Activated CD4-positive, alpha-beta memory T cell treated with anti-CD3 and anti-CD28 coated beads, Interleukin-2, amount 10 ng/mL, durations not matched to agents 7 days and 5 days (primary cell): ENCODE results near the gene COX5B. TPM values are rescaled to one million over a fixed set of nuclear protein-coding genes. Genes with fewer than 3 reads are reported as not detected.
"Not testable (repeated sequence)": the region's sequence is repeated elsewhere in the genome, so short reads cannot be mapped to it uniquely, and the experiment has no call there.

Experiments
- CTCF ChIA-PET: fragments of 350-600 bp; sonication (Branson Sonifier 250); formaldehyde crosslinking; loops from one replicate; lab custom pipeline; 2021; ENCODE audit warnings: antibody characterized with exemption, inconsistent platforms; lab: Charles Lee
- POLR2A ChIA-PET: fragments of 350-600 bp; sonication (Branson Sonifier 250); formaldehyde crosslinking; loops from one replicate; lab custom pipeline; 2021; ENCODE audit warnings: antibody characterized with exemption; lab: Charles Lee
- DNase-seq: peaks from one replicate; pipeline ENCODE4 v3.0.0-alpha.2; 2020
- H3K27ac Mint-ChIP-seq: one replicate; pipeline ENCODE4 v1.8.0; 2021; ENCODE audit warnings: mild to moderate bottlenecking, mixed read lengths
- H3K27me3 Mint-ChIP-seq: one replicate; pipeline ENCODE4 v1.8.0; 2021; ENCODE audit warnings: mixed read lengths
- H3K36me3 Mint-ChIP-seq: one replicate; pipeline ENCODE4 v1.8.0; 2021; ENCODE audit warnings: low read depth, mixed read lengths
- H3K4me1 Mint-ChIP-seq: one replicate; pipeline ENCODE4 v1.8.0; 2021; ENCODE audit warnings: mixed read lengths
- H3K4me3 Mint-ChIP-seq: one replicate; pipeline ENCODE4 v1.8.0; 2021; ENCODE audit warnings: mild to moderate bottlenecking, mixed read lengths
- H3K9me3 Mint-ChIP-seq: one replicate; pipeline ENCODE4 v1.8.0; 2021; ENCODE audit warnings: mixed read lengths
- total RNA-seq, 2 experiments: library from RNA; stranded (reverse); gene quantifications; one replicate each; pipeline ENCODE4 v1.2.3, GENCODE V29; 2021

The COX5B gene
- total RNA-seq, 2 experiments from 2014 or later = 192 to 203 TPM

GRCh38 chr2:97625354-97626048, 20.4 kb upstream of the COX5B start:
- H3K9me3 Mint-ChIP-seq, DNase-seq, H3K4me3 Mint-ChIP-seq, POLR2A ChIA-PET, H3K4me1 Mint-ChIP-seq, H3K27ac Mint-ChIP-seq, H3K36me3 Mint-ChIP-seq, CTCF ChIA-PET: not testable (repeated sequence)
- H3K27me3 Mint-ChIP-seq = peaks cover 13% of the 10 kb centered on the region

GRCh38 chr2:97626049-97626430, 19.8 kb upstream of the COX5B start:
- H3K36me3 Mint-ChIP-seq, POLR2A ChIA-PET, H3K9me3 Mint-ChIP-seq, CTCF ChIA-PET, DNase-seq, H3K4me3 Mint-ChIP-seq, H3K4me1 Mint-ChIP-seq, H3K27ac Mint-ChIP-seq: not testable (repeated sequence)
- H3K27me3 Mint-ChIP-seq = peaks cover 17% of the 10 kb centered on the region

- CTCF ChIA-PET = interaction anchor here (0.6 to 10.1 kb wide), 3 partner anchors 19 to 1434 kb away, joined by 4 to 100 read pairs (median 8); partner anchors contain the start of gene ACTR1B
- Mint-ChIP-seq H3K9me3 (no peaks in the 10 kb centered on the region), H3K27ac (no peak overlapping the region), H3K4me1 (peaks cover 24% of the 10 kb centered on the region), H3K36me3 (peaks cover 24% of the 10 kb centered on the region), H3K4me3 (no peak overlapping the region), H3K27me3 (peaks cover 14% of the 10 kb centered on the region)
- POLR2A ChIA-PET = interaction anchor here (10.6 kb wide), 1 partner anchor 19 kb away, joined by 259 read pairs; the partner anchor contains the start of gene ACTR1B
- DNase-seq = no peak
Measured at GRCh38 chr2:97644023-97644717, 1.7 kb upstream of the COX5B start.

DNA sequence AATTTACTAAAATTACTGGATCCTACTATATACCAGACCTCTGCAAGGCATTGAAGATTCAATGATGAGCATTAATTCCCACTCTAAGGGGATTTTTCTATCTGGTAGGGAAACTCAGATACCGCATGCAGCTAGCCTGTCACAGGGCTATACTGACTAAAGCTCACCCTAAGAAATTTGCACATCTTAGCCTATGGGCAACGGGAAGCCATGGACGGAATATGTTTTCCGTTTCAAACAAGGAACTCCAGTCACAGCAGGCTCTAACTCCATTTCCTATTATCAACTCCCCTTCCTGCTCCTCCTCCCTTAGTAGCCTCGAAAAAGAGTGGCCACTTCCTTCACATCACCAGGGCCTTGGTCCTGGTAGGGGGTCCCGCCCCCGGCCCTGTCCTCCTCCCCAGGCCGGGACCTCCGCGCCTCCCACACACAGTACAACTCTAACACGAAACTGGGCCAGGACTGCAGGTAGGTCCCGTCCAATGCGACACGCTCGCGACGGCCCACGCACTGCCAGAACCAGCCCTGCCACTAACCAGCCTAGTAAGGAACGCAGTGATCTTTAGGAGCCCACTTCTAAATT, 659 bp upstream of the COX5B start:
- peaks cover 31% of the 10 kb centered on the region for H3K36me3 Mint-ChIP-seq
- no peak for DNase-seq
- peaks cover 24% of the 10 kb centered on the region for H3K4me1 Mint-ChIP-seq
- peak overlapping the region; percentile 91 for H3K4me3 Mint-ChIP-seq
- H3K9me3 Mint-ChIP-seq = no peaks in the 10 kb centered on the region
- POLR2A ChIA-PET = interaction anchor here (0.6 to 10.6 kb wide), 14 partner anchors 11 to 1692 kb away, joined by 3 to 259 read pairs (median 6); partner anchors contain the start of genes ACTR1B, ANKRD36B, EIF5B and ZAP70
- peaks cover 6% of the 10 kb centered on the region for H3K27me3 Mint-ChIP-seq
- peak overlapping the region; percentile 92 for H3K27ac Mint-ChIP-seq
- CTCF ChIA-PET = interaction anchor here (1.0 to 10.1 kb wide), 8 partner anchors 11 to 97 kb away, joined by 3 to 100 read pairs (median 6); partner anchors contain the start of genes ACTR1B and ANKRD36B

DNA sequence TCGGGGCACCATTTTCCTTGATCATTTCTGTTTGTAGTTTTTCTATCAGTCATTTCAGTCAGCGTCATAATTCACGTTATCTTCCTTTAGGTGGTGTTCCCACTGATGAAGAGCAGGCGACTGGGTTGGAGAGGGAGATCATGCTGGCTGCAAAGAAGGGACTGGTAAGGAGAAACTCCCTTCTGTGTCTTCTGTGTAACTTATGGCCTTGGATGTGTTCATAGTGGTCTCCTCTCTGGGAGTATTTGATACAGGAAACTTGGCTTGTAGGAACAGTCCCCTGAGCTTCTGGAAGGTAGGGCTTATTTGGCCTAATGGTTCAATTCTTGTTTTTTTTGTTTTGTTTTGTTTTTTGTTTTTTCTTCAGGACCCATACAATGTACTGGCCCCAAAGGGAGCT, 1.1 kb downstream of the COX5B start:
- CTCF ChIA-PET = interaction anchor here (1.4 to 10.1 kb wide), 6 partner anchors 13 to 96 kb away, joined by 4 to 100 read pairs (median 6); partner anchors contain the start of genes ACTR1B and ANKRD36B
- Mint-ChIP-seq H3K27ac (peak overlapping the region; percentile 92), H3K36me3 (peaks cover 34% of the 10 kb centered on the region), H3K27me3 (peaks cover 3% of the 10 kb centered on the region), H3K4me1 (peaks cover 24% of the 10 kb centered on the region), H3K9me3 (no peaks in the 10 kb centered on the region), H3K4me3 (peak overlapping the region; percentile 91)
- POLR2A ChIA-PET = interaction anchor here (0.7 to 10.6 kb wide), 8 partner anchors 10 to 96 kb away, joined by 3 to 259 read pairs (median 15); partner anchors contain the start of genes ACTR1B, ANKRD36B and ZAP70
- DNase-seq = no peak

GRCh38 chr2:97651114-97651513, 5.3 kb downstream of the COX5B start:
- no peak for DNase-seq

DNA sequence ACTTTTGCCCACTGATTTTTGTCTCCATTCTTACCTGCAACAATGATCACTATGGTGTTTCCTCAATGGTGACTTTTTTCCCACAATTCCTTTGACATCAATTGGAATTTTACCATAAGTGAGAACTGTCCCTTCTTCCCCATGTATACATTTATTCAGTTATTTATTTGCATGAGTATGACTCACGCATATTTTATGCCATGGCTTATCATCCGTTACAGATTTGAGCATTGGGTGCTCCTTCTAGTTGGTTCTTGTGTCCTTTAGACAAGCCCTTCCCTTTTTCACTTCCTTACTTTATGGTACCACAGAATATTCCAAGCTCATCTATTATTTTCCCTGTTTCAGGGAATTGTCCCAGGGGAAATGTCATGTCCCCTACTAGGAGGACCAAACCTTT, 7.6 kb downstream of the COX5B start:
- Mint-ChIP-seq H3K4me3 (no peak overlapping the region), H3K36me3 (peaks cover 46% of the 10 kb centered on the region), H3K27me3 (no peaks in the 10 kb centered on the region), H3K4me1 (peaks cover under 1% of the 10 kb centered on the region), H3K27ac (no peak overlapping the region), H3K9me3 (no peaks in the 10 kb centered on the region)
- ChIA-PET POLR2A (interaction anchor here (1.4 kb wide), 1 partner anchor 10 kb away, joined by 15 read pairs; the partner anchor contains the start of gene ACTR1B), CTCF (no interaction called here)
- DNase-seq = no peak

More at GRCh38 chr2:97651114-97651513, 5.3 kb downstream of the COX5B start:
- ChIA-PET POLR2A (interaction anchor here (10.6 kb wide), 1 partner anchor 12 kb away, joined by 259 read pairs; the partner anchor contains the start of gene ACTR1B), CTCF (interaction anchor here (1.1 to 10.1 kb wide), 5 partner anchors 12 to 95 kb away, joined by 3 to 100 read pairs (median 4); partner anchors contain the start of gene ACTR1B)
- peaks cover 47% of the 10 kb centered on the region for H3K36me3 Mint-ChIP-seq
- no peaks in the 10 kb centered on the region for H3K9me3 Mint-ChIP-seq
- H3K27me3 Mint-ChIP-seq = no peaks in the 10 kb centered on the region
- no peak overlapping the region for H3K27ac Mint-ChIP-seq
- H3K4me3 Mint-ChIP-seq = no peak overlapping the region
- peaks cover 14% of the 10 kb centered on the region for H3K4me1 Mint-ChIP-seq

DNA sequence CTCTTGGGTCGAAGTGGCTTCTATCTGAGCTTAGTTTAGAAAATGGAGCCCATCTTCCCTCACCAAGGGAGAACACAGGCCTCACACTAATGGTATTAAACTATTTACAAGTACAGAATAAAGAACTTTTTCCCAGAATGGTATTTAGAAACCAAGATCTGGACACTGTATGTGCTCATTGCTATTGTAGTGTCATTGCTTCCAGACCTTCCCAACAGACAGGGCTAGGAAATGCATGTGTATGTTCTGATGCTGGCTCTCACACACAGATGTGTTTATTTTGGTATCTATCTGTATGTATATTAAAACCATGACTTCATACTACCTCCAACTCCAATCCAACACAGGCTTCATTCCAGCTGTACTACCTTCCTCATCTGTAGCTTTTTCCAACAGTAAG, 8.0 kb downstream of the COX5B start:
- H3K36me3 Mint-ChIP-seq = peaks cover 46% of the 10 kb centered on the region
- H3K9me3 Mint-ChIP-seq = no peaks in the 10 kb centered on the region
- H3K4me1 Mint-ChIP-seq = no peaks in the 10 kb centered on the region
- POLR2A ChIA-PET = interaction anchor here (1.4 kb wide), 1 partner anchor 10 kb away, joined by 15 read pairs; the partner anchor contains the start of gene ACTR1B
- DNase-seq = no peak
- no peak overlapping the region for H3K4me3 Mint-ChIP-seq
- H3K27ac Mint-ChIP-seq = no peak overlapping the region
- H3K27me3 Mint-ChIP-seq = no peaks in the 10 kb centered on the region
- CTCF ChIA-PET = no interaction called here

- H3K27me3 Mint-ChIP-seq = no peaks in the 10 kb centered on the region
- CTCF ChIA-PET = no interaction called here
- no peaks in the 10 kb centered on the region for H3K4me1 Mint-ChIP-seq
- no peak for DNase-seq
- H3K27ac Mint-ChIP-seq = no peak overlapping the region
- peaks cover 44% of the 10 kb centered on the region for H3K36me3 Mint-ChIP-seq
- POLR2A ChIA-PET = interaction anchor here (1.4 kb wide), 1 partner anchor 9 kb away, joined by 15 read pairs; the partner anchor contains the start of gene ACTR1B
- no peak overlapping the region for H3K4me3 Mint-ChIP-seq
- H3K9me3 Mint-ChIP-seq = no peaks in the 10 kb centered on the region
Measured at GRCh38 chr2:97654309-97654708, 8.4 kb downstream of the COX5B start.

GRCh38 chr2:97654791-97655190, 8.9 kb downstream of the COX5B start:
- H3K4me1 Mint-ChIP-seq = peaks cover under 1% of the 10 kb centered on the region
- peaks cover 41% of the 10 kb centered on the region for H3K36me3 Mint-ChIP-seq
- ChIA-PET POLR2A (interaction anchor here (3.4 kb wide), 1 partner anchor 9 kb away, joined by 16 read pairs; the partner anchor contains the start of gene COX5B), CTCF (no interaction called here)
- no peaks in the 10 kb centered on the region for H3K9me3 Mint-ChIP-seq
- no peak for DNase-seq
- no peak overlapping the region for H3K27ac Mint-ChIP-seq
- H3K4me3 Mint-ChIP-seq = no peak overlapping the region
- no peaks in the 10 kb centered on the region for H3K27me3 Mint-ChIP-seq

- peaks cover 9% of the 10 kb centered on the region for H3K4me1 Mint-ChIP-seq
- no peak overlapping the region for H3K27ac Mint-ChIP-seq
- CTCF ChIA-PET = interaction anchor here (1.1 kb wide), 1 partner anchor 10 kb away, joined by 3 read pairs; the partner anchor contains the start of gene COX5B
- H3K4me3 Mint-ChIP-seq = no peak overlapping the region
- POLR2A ChIA-PET = interaction anchor here (3.4 kb wide), 1 partner anchor 10 kb away, joined by 16 read pairs; the partner anchor contains the start of gene COX5B
- no peaks in the 10 kb centered on the region for H3K27me3 Mint-ChIP-seq
- DNase-seq = no peak
- H3K36me3 Mint-ChIP-seq = peaks cover 42% of the 10 kb centered on the region
- H3K9me3 Mint-ChIP-seq = no peaks in the 10 kb centered on the region
Measured at GRCh38 chr2:97656129-97656755, 10.4 kb downstream of the COX5B start.
